Right ventricle myocardium superior (tissue), 1 donor: ENCODE data around the gene LBX1. TPM values are rescaled to one million over a fixed set of nuclear protein-coding genes. Genes with fewer than 3 reads are reported as not detected.
A peak's percentile ranks its signal among the peaks of the same experiment; 100 is the strongest.

Source experiments
- ATAC-seq: fragments of 200-7000 bp; cut with Tn5 transposase; one replicate; pipeline ENCODE4 v1.9.1; 2020; ENCODE audit warnings: mild to moderate bottlenecking; ENCODE audit not compliant: poor library complexity
- DNase-seq: peaks from one replicate; pipeline ENCODE4 v3.0.0-alpha.2; 2020
- intact Hi-C: fragments of 100-400 bp; cut with DNase I; formaldehyde crosslinking; loops from one replicate; pipeline ENCODE4 v1.11.2; 2022
- total RNA-seq: library from RNA; stranded (reverse); fragmentation: NEBNext Ultra II Directional; extraction: Animal tissue kit (Norgen Biotek cat#: 25700); gene quantifications from one replicate; pipeline ENCODE4 v1.2.1, GENCODE V29; 2021
- donor health status: DM: no; HTN: yes; CAD: no; lungs with severe emphysema.

LBX1 gene
- total RNA-seq, 1 donor from 2014 or later: not detected

GRCh38 chr10:101249171-101249581 is 19.9 kb upstream of the LBX1 start:
- intact Hi-C loops: no loop called here
- ATAC-seq (no peak), DNase-seq (peak; percentile 18)

GRCh38 chr10:101246639-101247038 is 17.4 kb upstream of the LBX1 start:
- ATAC-seq: no peak
- intact Hi-C loops: no loop called here
- DNase-seq: no peak

GRCh38 chr10:101244321-101245050 is 15.2 kb upstream of the LBX1 start:
- ATAC-seq (no peak), DNase-seq (peak; percentile 13)
- intact Hi-C loops: no loop called here

GRCh38 chr10:101241840-101242707 is 12.8 kb upstream of the LBX1 start:
- intact Hi-C loops: no loop called here
- peak; percentile 78 for DNase-seq
- peak; percentile 31 for ATAC-seq

GRCh38 chr10:101238732-101239105 is 9.5 kb upstream of the LBX1 start:
- DNase-seq (peak; percentile 35), ATAC-seq (no peak)
- intact Hi-C loops: no loop called here

GRCh38 chr10:101237982-101238731 is 8.9 kb upstream of the LBX1 start:
- ATAC-seq: no peak
- intact Hi-C loops: no loop called here
- DNase-seq: peak; percentile 17

GRCh38 chr10:101237081-101237981 is 8.1 kb upstream of the LBX1 start:
- DNase-seq (peak; percentile 24), ATAC-seq (no peak)
- intact Hi-C loops: no loop called here

- ATAC-seq (peak; percentile 27), DNase-seq (peak; percentile 39)
- intact Hi-C loops: no loop called here
Observed at GRCh38 chr10:101236376-101237080, 7.3 kb upstream of the LBX1 start.

GRCh38 chr10:101235766-101236165 is 6.5 kb upstream of the LBX1 start:
- no peak for ATAC-seq
- intact Hi-C loops: no loop called here
- no peak for DNase-seq

GRCh38 chr10:101234333-101234732 is 5.1 kb upstream of the LBX1 start:
- ATAC-seq (no peak), DNase-seq (no peak)
- intact Hi-C loops: no loop called here

- intact Hi-C loops: no loop called here
- ATAC-seq (no peak), DNase-seq (no peak)
Observed at GRCh38 chr10:101233863-101234262, 4.6 kb upstream of the LBX1 start.

- ATAC-seq: no peak
Observed at GRCh38 chr10:101233443-101233842, 4.2 kb upstream of the LBX1 start.

GRCh38 chr10:101231912-101232689 is 2.8 kb upstream of the LBX1 start:
- DNase-seq: peak; percentile 4
- intact Hi-C loops: no loop called here
- no peak for ATAC-seq

More at GRCh38 chr10:101233443-101233842, 4.2 kb upstream of the LBX1 start:
- intact Hi-C loops: no loop called here
- no peak for DNase-seq

GRCh38 chr10:101231092-101231491 is 1.8 kb upstream of the LBX1 start:
- intact Hi-C loops: no loop called here
- DNase-seq (no peak), ATAC-seq (no peak)

- ATAC-seq (peak; percentile 44), DNase-seq (no peak)
- intact Hi-C loops: no loop called here
Observed at GRCh38 chr10:101230183-101230917, 1.1 kb upstream of the LBX1 start.

GRCh38 chr10:101228966-101229265 is 347 bp downstream of the LBX1 start:
- intact Hi-C loops: no loop called here
- ATAC-seq (peak; percentile 22), DNase-seq (no peak)
